Activated CD4-positive, alpha-beta T cell treated with anti-CD3 and anti-CD28 coated beads, Interleukin-2, amount 10 ng/mL, durations not matched to agents 24 days and 14 days (primary cell): ENCODE results near the gene SRL. TPM values are rescaled to one million over a fixed set of nuclear protein-coding genes. Genes with fewer than 3 reads are reported as not detected.

Source experiments
- DNase-seq: peaks from one replicate; pipeline ENCODE4 v3.0.0; 2022
- H3K27ac Mint-ChIP-seq: one replicate; pipeline ENCODE4 v1.8.0; 2022; ENCODE audit warnings: mild to moderate bottlenecking, mixed read lengths
- H3K27me3 Mint-ChIP-seq: one replicate; pipeline ENCODE4 v1.8.0; 2022; ENCODE audit warnings: mixed read lengths
- H3K36me3 Mint-ChIP-seq: one replicate; pipeline ENCODE4 v1.8.0; 2022; ENCODE audit warnings: low read depth, mild to moderate bottlenecking, mixed read lengths
- H3K4me1 Mint-ChIP-seq: one replicate; pipeline ENCODE4 v1.8.0; 2021; ENCODE audit warnings: mixed read lengths
- H3K4me3 Mint-ChIP-seq: one replicate; pipeline ENCODE4 v1.8.0; 2022; ENCODE audit warnings: mild to moderate bottlenecking, moderate library complexity, mixed read lengths
- H3K9me3 Mint-ChIP-seq: one replicate; pipeline ENCODE4 v1.8.0; 2021; ENCODE audit warnings: mixed read lengths
- intact Hi-C: fragments of 100-400 bp; cut with micrococcal nuclease; formaldehyde crosslinking; loops from one replicate; pipeline ENCODE4 v1.15.1; 2023
- total RNA-seq: library from RNA; stranded (reverse); gene quantifications from 2 replicates; pipeline ENCODE4 v1.2.3, GENCODE V29; 2022

Gene SRL
- total RNA-seq, 1 donor from 2014 or later = not detected

DNA sequence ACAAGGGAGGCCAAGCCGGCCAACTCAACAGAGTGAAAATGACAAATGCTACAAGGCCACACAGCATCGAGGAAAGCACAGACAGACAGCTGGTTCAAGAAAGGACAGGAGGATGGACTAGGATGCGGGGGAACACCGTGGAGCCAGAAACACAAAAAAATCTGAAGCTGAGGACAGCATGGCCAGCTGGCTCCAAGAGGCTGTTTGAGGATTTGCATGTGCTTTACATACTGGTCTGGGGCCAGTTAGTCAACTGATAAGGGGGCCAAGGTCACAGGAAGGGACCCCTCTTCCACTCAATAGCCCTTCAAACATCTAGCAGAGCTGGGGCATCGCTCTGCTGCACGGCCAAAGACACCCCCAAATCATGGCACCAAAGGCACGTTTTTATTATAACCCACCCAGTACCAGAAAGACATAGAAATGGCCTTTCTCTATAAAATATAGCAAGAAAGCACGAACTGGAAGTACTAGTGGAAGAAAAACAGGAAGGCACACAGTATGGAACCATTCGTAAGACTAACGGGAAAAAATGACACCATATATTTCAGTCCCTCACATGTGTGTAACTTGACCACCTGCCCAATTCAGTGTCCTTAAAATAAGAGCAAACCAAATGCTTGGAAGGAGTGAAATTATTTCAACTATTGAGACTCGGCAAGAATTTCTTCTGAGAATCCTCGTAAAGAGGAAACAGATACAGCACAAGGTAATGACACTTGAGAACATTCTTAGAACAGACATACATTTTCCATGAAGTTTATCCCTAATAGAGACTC is 7.8 kb upstream of the SRL start:
- Mint-ChIP-seq H3K4me1 (peaks cover 5% of the 10 kb centered on the region), H3K27me3 (no peaks in the 10 kb centered on the region), H3K9me3 (no peaks in the 10 kb centered on the region), H3K36me3 (peaks cover 3% of the 10 kb centered on the region), H3K4me3 (no peak overlapping the region), H3K27ac (no peak overlapping the region)
- no peak for DNase-seq
- intact Hi-C loops = loop anchor here (5.0 kb wide), 2 partner anchors 67 to 312 kb away; no protein-coding TSS in a partner anchor

DNA sequence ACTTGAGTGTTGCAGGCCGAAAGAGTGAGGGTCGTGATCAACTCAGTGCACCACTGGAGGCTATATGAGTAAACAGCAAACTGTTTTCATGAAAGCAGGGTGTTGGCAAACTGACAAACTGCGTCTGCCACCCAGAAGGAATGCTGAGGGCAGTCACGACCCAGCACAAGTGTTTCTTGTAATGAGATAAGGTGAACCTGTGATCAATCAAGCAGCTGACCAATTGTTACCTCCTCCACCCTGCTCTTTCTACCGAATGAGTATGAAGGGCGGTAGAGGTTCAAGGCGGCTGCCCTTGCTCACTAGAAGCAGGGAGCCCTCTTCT is 5.5 kb upstream of the SRL start:
- Mint-ChIP-seq H3K27ac (no peak overlapping the region), H3K27me3 (peaks cover 3% of the 10 kb centered on the region), H3K9me3 (no peaks in the 10 kb centered on the region), H3K4me3 (no peak overlapping the region), H3K4me1 (no peaks in the 10 kb centered on the region), H3K36me3 (no peaks in the 10 kb centered on the region)
- intact Hi-C loops = no loop called here
- no peak for DNase-seq

- Mint-ChIP-seq H3K4me3 (no peak overlapping the region), H3K27me3 (peaks cover 3% of the 10 kb centered on the region), H3K36me3 (no peaks in the 10 kb centered on the region), H3K9me3 (no peaks in the 10 kb centered on the region), H3K4me1 (no peaks in the 10 kb centered on the region), H3K27ac (no peak overlapping the region)
- no peak for DNase-seq
- intact Hi-C loops = no loop called here
Observed at GRCh38 chr16:4246777-4247459, 5.0 kb upstream of the SRL start.

DNA sequence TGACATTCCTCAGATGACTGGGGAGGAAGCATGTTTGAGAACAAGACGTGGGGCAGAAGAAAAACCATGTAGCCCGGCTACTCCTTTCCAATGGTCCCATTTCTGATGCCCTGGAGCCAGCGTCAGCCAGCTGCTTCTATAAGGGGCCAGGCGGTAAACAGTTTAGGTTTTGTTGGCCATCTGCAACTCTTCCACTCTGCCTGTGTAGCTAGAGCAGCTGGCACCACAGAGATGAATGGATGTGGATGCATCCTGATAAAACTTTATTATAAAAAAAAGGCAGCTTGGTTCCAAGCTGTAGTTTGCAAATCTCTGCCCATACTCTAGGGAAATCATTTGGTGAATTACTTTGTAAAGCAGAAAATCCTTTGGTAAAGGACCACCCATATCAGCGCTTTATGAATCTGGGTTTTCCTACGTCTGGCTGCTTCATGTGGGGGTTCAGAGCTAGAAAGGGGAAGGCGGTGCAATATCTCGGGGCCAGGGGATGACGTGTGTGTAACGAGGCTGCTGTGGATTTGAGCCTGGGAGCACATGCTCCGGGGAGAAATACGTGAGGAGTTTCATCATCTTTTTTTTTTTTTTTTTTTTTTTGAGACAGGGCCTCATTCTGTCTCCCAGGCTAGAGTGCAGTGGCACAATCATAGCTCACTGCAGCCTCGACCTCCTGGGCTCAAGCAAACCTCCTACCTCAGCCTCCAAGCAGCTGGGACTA is 3.4 kb upstream of the SRL start:
- no peak overlapping the region for H3K27ac Mint-ChIP-seq
- no peaks in the 10 kb centered on the region for H3K4me1 Mint-ChIP-seq
- H3K36me3 Mint-ChIP-seq = no peaks in the 10 kb centered on the region
- no peak overlapping the region for H3K4me3 Mint-ChIP-seq
- no peak for DNase-seq
- intact Hi-C loops = no loop called here
- peaks cover 3% of the 10 kb centered on the region for H3K27me3 Mint-ChIP-seq
- no peaks in the 10 kb centered on the region for H3K9me3 Mint-ChIP-seq

- Mint-ChIP-seq H3K36me3 (no peaks in the 10 kb centered on the region), H3K27me3 (peaks cover 3% of the 10 kb centered on the region), H3K27ac (no peak overlapping the region), H3K4me1 (no peaks in the 10 kb centered on the region), H3K9me3 (no peaks in the 10 kb centered on the region), H3K4me3 (no peak overlapping the region)
- no peak for DNase-seq
- intact Hi-C loops = no loop called here
Observed at GRCh38 chr16:4244254-4245076, 2.6 kb upstream of the SRL start.

DNA sequence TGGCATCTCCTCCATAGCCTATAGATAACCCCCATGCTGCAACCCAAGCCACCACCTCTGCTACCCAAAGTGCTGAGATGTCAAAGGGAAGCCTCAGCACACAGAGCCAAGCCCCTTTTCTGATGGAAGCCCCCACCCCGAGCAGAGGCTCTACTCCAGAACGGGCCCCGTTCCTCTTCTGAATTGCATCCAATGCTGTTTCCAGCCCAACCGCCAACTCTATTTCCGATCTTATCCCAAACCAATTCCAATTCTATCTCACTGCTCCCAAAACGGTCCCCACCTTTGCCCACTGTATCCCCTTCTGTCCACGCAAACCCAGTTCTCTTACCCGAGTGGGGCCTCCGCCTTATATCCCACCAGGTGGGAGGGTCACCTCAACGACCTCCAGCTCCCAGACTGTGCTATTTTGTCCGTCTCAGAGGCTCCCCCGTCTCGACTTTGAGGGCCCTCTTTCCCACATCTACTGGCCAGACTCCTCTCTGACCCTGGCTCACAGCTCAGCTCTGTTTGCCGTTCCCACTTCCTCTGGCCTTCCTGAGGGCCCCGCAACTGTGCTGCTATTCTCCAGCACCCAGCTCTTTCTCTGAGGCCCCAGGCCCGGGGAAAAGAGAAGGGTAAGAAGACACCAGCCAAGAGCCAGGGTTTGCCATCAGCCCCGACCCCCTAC is 487 bp downstream of the SRL start:
- Mint-ChIP-seq H3K4me3 (no peak overlapping the region), H3K9me3 (no peaks in the 10 kb centered on the region), H3K27me3 (peaks cover 8% of the 10 kb centered on the region), H3K4me1 (no peaks in the 10 kb centered on the region), H3K36me3 (no peaks in the 10 kb centered on the region), H3K27ac (no peak overlapping the region)
- no peak for DNase-seq
- intact Hi-C loops = no loop called here

DNA sequence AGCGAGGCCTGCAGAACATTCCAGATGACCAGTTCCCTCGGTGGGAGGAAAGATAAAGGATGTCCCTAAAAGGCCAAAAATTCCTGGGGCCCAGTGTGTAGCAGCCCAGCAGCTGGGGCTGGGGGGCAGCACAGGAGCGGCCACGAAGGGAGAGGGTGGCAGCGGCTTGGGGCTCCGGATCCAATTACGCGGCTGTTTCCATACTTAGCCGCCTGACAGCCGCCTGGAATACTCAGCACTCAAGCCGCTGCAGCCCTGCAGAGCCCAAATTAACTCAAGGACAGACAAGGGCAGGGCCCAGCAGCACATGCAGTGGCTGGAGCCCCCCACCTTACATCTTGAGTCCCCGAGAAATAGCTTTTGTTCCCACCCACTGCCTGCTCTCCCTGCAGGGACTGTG is 1.3 kb downstream of the SRL start:
- no peaks in the 10 kb centered on the region for H3K36me3 Mint-ChIP-seq
- H3K9me3 Mint-ChIP-seq = no peaks in the 10 kb centered on the region
- H3K4me3 Mint-ChIP-seq = no peak overlapping the region
- intact Hi-C loops = no loop called here
- H3K27me3 Mint-ChIP-seq = peaks cover 9% of the 10 kb centered on the region
- no peak overlapping the region for H3K27ac Mint-ChIP-seq
- no peak for DNase-seq
- H3K4me1 Mint-ChIP-seq = no peaks in the 10 kb centered on the region

DNA sequence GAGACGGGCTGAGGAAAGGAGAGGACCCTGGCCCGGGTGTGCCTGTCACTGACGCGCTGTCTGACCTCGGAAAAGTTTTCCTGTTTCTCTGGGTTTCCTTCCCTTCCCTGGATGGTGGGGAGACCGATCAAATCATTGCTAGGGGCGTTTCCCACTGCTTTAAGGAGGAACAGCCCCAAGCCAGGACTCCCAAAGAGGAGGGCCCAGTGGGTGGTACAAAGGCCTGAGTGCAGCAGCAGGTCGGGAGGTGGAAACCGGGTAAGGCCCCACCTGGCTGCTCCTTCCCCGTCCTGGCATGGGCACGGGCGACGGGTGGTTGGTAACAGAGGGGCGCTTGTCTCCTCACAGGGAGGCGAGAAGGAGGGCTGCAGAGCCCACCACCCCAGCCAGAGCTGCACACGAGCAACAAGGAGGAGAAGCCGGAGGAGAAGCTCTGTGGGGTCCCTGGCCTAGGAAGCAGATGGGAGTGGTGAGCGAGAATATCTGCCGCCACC is 2.2 kb downstream of the SRL start:
- intact Hi-C loops = no loop called here
- no peak for DNase-seq
- Mint-ChIP-seq H3K27ac (no peak overlapping the region), H3K9me3 (no peaks in the 10 kb centered on the region), H3K4me3 (no peak overlapping the region), H3K27me3 (peaks cover 13% of the 10 kb centered on the region), H3K4me1 (no peaks in the 10 kb centered on the region), H3K36me3 (no peaks in the 10 kb centered on the region)

GRCh38 chr16:4239020-4239419 is 2.9 kb downstream of the SRL start:
- H3K4me3 Mint-ChIP-seq = no peak overlapping the region
- H3K9me3 Mint-ChIP-seq = no peaks in the 10 kb centered on the region
- peaks cover 13% of the 10 kb centered on the region for H3K27me3 Mint-ChIP-seq
- no peak overlapping the region for H3K27ac Mint-ChIP-seq
- no peak for DNase-seq
- no peaks in the 10 kb centered on the region for H3K4me1 Mint-ChIP-seq
- intact Hi-C loops = no loop called here
- no peaks in the 10 kb centered on the region for H3K36me3 Mint-ChIP-seq

DNA sequence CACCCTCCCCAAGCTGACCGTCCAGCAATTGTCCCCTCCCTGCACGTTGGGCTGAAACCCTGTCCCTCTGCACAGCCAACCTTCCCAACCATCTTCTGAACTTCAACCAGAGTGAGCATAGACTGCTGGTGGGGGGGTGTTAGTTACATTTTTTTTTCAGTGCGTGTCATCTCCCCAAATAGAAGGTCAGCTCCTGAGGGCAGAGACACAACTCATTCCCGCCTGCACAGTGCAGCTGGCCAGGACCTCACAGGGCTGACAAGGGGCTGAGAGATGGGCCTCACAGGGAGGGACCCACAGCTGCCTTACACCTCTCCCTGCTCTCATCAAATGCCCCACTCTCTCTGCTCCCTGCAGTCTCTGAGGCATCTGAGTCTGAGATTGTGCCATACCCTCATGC is 8.4 kb downstream of the SRL start:
- Mint-ChIP-seq H3K4me3 (no peak overlapping the region), H3K9me3 (no peaks in the 10 kb centered on the region), H3K4me1 (no peaks in the 10 kb centered on the region), H3K27me3 (peaks cover 10% of the 10 kb centered on the region), H3K27ac (no peak overlapping the region), H3K36me3 (no peaks in the 10 kb centered on the region)
- no peak for DNase-seq
- intact Hi-C loops = no loop called here

- intact Hi-C loops = no loop called here
- H3K36me3 Mint-ChIP-seq = no peaks in the 10 kb centered on the region
- DNase-seq = no peak
- no peaks in the 10 kb centered on the region for H3K4me1 Mint-ChIP-seq
- H3K27ac Mint-ChIP-seq = no peak overlapping the region
- H3K4me3 Mint-ChIP-seq = no peak overlapping the region
- H3K27me3 Mint-ChIP-seq = peaks cover 10% of the 10 kb centered on the region
- H3K9me3 Mint-ChIP-seq = no peaks in the 10 kb centered on the region
Observed at GRCh38 chr16:4232541-4233386, 9.1 kb downstream of the SRL start.

DNA sequence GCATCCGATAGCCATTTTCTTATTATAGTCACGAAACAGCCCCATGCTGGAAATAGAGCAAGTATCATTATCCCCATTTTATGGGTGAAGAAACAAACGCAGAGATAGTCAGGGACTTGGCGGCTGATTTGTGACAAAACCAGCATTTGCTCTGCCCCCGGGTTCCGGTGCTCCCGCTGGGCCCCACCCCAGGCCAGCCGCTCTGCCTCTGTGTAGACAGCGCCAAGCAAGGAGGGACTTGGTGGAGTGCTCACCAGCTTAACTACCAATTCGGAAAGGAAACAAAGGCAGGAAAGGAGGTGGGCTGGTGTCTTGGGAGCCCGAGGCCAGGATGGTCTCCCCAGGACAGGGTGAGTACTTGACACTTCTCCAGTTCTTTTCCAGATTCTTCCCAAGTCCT is 10.0 kb downstream of the SRL start:
- no peak for DNase-seq
- peaks cover 7% of the 10 kb centered on the region for H3K27me3 Mint-ChIP-seq
- H3K4me1 Mint-ChIP-seq = no peaks in the 10 kb centered on the region
- no peaks in the 10 kb centered on the region for H3K9me3 Mint-ChIP-seq
- no peak overlapping the region for H3K4me3 Mint-ChIP-seq
- intact Hi-C loops = no loop called here
- no peaks in the 10 kb centered on the region for H3K36me3 Mint-ChIP-seq
- no peak overlapping the region for H3K27ac Mint-ChIP-seq
